Brain microvascular endothelial cell (primary cell): ENCODE results near the gene RAB11FIP4.

ENCODE experiments used
- DNase-seq: peaks from one replicate; pipeline ENCODE4 v3.0.0-alpha.2; 2020
- H3K27ac ChIP-seq: fragments of 250-450 bp; sonication (Bioruptor Pico); 2 replicates; pipeline ENCODE4 v1.5.1; 2020; ENCODE audit warnings: mild to moderate bottlenecking, moderate library complexity
- H3K27me3 ChIP-seq: fragments of 250-450 bp; sonication (Bioruptor Pico); replicated peaks from 2 replicates; pipeline ENCODE4 v1.5.1; 2020; ENCODE audit warnings: mild to moderate bottlenecking
- H3K36me3 ChIP-seq: fragments of 250-450 bp; sonication (Bioruptor Pico); replicated peaks from 2 replicates; pipeline ENCODE4 v1.5.1; 2020; ENCODE audit warnings: mild to moderate bottlenecking
- H3K4me3 ChIP-seq: 2 replicates; pipeline ENCODE4 v1.5.1; 2011; ENCODE audit warnings: low read depth, mild to moderate bottlenecking, control low read depth, low read length, moderate library complexity
- CTCF ChIP-seq: IDR thresholded peaks from 2 replicates; pipeline ENCODE4 v1.5.1; 2011; ENCODE audit warnings: low read depth, mild to moderate bottlenecking, moderate library complexity, low read length, control low read depth, inconsistent platforms; ENCODE audit errors: missing control alignments
- in situ Hi-C: cut with HindIII; loops from 2 replicates; pipeline ENCODE4 v1.10.0; 2017; ENCODE audit warnings: low sequenced_read_pairs, low pct_ligation_motif_present

Gene RAB11FIP4

GRCh38 chr17:31393749-31394146, 2.3 kb downstream of the RAB11FIP4 start:
- TF ChIP-seq CTCF = no peak
- in situ Hi-C loops = no loop called here
- no peak overlapping the region for H3K27ac ChIP-seq
- no peak overlapping the region for H3K4me3 ChIP-seq
- no peak for DNase-seq
- H3K27me3 ChIP-seq = peaks cover 15% of the 10 kb centered on the region
- no peaks in the 10 kb centered on the region for H3K36me3 ChIP-seq

- peaks cover 12% of the 10 kb centered on the region for H3K27me3 ChIP-seq
- no peak overlapping the region for H3K4me3 ChIP-seq
- in situ Hi-C loops = no loop called here
- H3K27ac ChIP-seq = no peak overlapping the region
- TF ChIP-seq CTCF = no peak
- DNase-seq = peak; percentile 77
- no peaks in the 10 kb centered on the region for H3K36me3 ChIP-seq
These were observed 3.1 kb downstream of the RAB11FIP4 start for GRCh38 chr17:31394544-31394943.

GRCh38 chr17:31397256-31397939, 5.9 kb downstream of the RAB11FIP4 start:
- H3K27ac ChIP-seq = no peak overlapping the region
- no peak for DNase-seq
- H3K36me3 ChIP-seq = no peaks in the 10 kb centered on the region
- in situ Hi-C loops = no loop called here
- H3K27me3 ChIP-seq = peaks cover 6% of the 10 kb centered on the region
- no peak for TF ChIP-seq CTCF
- no peak overlapping the region for H3K4me3 ChIP-seq

GRCh38 chr17:31398381-31399311, 7.2 kb downstream of the RAB11FIP4 start:
- H3K36me3 ChIP-seq = no peaks in the 10 kb centered on the region
- no peak overlapping the region for H3K4me3 ChIP-seq
- in situ Hi-C loops = no loop called here
- H3K27ac ChIP-seq = no peak overlapping the region
- no peak for DNase-seq
- no peak for TF ChIP-seq CTCF
- no peaks in the 10 kb centered on the region for H3K27me3 ChIP-seq

- DNase-seq = no peak
- no peak overlapping the region for H3K27ac ChIP-seq
- no peaks in the 10 kb centered on the region for H3K36me3 ChIP-seq
- in situ Hi-C loops = no loop called here
- no peaks in the 10 kb centered on the region for H3K27me3 ChIP-seq
- H3K4me3 ChIP-seq = no peak overlapping the region
- no peak for TF ChIP-seq CTCF
These were observed 9.0 kb downstream of the RAB11FIP4 start for GRCh38 chr17:31400481-31400950.
